Gastrocnemius medialis (tissue), 4 donors: Measurements from ENCODE around the gene TGM5. TPM values are rescaled to one million over a fixed set of nuclear protein-coding genes. Genes with fewer than 3 reads are reported as not detected.

Experiments used
- ATAC-seq, 2 donors: fragments of 150-250 bp; one replicate each; pipeline ENCODE4 v1.9.1; 2016
- DNase-seq, 2 donors: peaks; one replicate each; pipeline ENCODE4 v3.0.0-alpha.2; 2019
- H3K27ac ChIP-seq, 4 donors: fragments of 200-600 bp; sonication (generic); 1 replicate in 1 of 4; 2 replicates in 3 of 4; pipeline ENCODE4 v1.5.1; 2016 to 2018; ENCODE audit warnings: mild to moderate bottlenecking in 2 of 4, moderate library complexity in 1 of 4
- H3K27me3 ChIP-seq, 3 donors: fragments of 200-600 bp; sonication (generic) in 2 of 3; 1 replicate in 1 of 3; 2 replicates in 2 of 3; pipeline versions ENCODE4 v1.5.1 to v1.6.0; 2016 to 2019; ENCODE audit warnings: mild to moderate bottlenecking in 1 of 3, moderate library complexity in 1 of 3
- H3K36me3 ChIP-seq, 2 donors: fragments of 200-600 bp; sonication (generic) in 1 of 2; one replicate each; pipeline ENCODE4 v1.5.1; 2017 to 2018
- H3K4me1 ChIP-seq, 2 donors: fragments of 200-600 bp; sonication (generic) in 1 of 2; one replicate each; pipeline ENCODE4 v1.5.1; 2016 to 2017; ENCODE audit warnings: mild to moderate bottlenecking in 2 of 2
- H3K4me3 ChIP-seq, 4 donors: fragments of 200-600 bp; sonication (generic) in 3 of 4; 1 replicate in 1 of 4; 2 replicates in 3 of 4; pipeline ENCODE4 v1.5.1; 2016 to 2019; ENCODE audit warnings: mild to moderate bottlenecking in 2 of 4
- H3K9me3 ChIP-seq, 3 donors: fragments of 200-600 bp; sonication (generic) in 2 of 3; 1 replicate in 1 of 3; 2 replicates in 2 of 3; pipeline ENCODE4 v1.5.1; 2016 to 2019
- POLR2A ChIP-seq, 2 donors: fragments of 450-650 bp; IDR thresholded peaks; one replicate each; pipeline ENCODE4 v1.6.1; 2017; ENCODE audit warnings: antibody characterized with exemption in 2 of 2, mild to moderate bottlenecking in 2 of 2, moderate library complexity in 2 of 2
- in situ Hi-C, 4 donors: fragments of 200-750 bp; cut with MboI; loops; one replicate each; pipeline versions ENCODE4 v1.15.0 to v1.8.0; 2017; ENCODE audit warnings: low sequenced_read_pairs in 4 of 4
- intact Hi-C: fragments of 100-400 bp; cut with DNase I; formaldehyde crosslinking; loops from one replicate; pipeline ENCODE4 v1.15.1; 2023; ENCODE audit warnings: low total_unique reads
- total RNA-seq, 4 donors: library from RNA; depleted of rRNA; stranded (reverse); fragments of >200 nt; gene quantifications; one replicate each; pipeline versions ENCODE4 v1.1.0 to v1.2.3, GENCODE V29; 2016
- TF ChIP-seq, protein P1 (sequence below), 5 experiments: fragments of 450-650 bp in 3 of 5; fragments of 200-600 bp in 2 of 5; sonication (generic) in 2 of 5; IDR thresholded peaks in 4 of 5; conservative IDR thresholded peaks in 1 of 5; 1 replicate in 4 of 5; 2 replicates in 1 of 5; pipeline ENCODE4 v1.5.1; 2016 to 2019; ENCODE audit warnings: antibody characterized with exemption in 5 of 5, mild to moderate bottlenecking in 3 of 5, moderate library complexity in 3 of 5

TGM5 gene
- total RNA-seq, 4 donors from 2014 or later, result 1.4 TPM; not detected in 3

DNA sequence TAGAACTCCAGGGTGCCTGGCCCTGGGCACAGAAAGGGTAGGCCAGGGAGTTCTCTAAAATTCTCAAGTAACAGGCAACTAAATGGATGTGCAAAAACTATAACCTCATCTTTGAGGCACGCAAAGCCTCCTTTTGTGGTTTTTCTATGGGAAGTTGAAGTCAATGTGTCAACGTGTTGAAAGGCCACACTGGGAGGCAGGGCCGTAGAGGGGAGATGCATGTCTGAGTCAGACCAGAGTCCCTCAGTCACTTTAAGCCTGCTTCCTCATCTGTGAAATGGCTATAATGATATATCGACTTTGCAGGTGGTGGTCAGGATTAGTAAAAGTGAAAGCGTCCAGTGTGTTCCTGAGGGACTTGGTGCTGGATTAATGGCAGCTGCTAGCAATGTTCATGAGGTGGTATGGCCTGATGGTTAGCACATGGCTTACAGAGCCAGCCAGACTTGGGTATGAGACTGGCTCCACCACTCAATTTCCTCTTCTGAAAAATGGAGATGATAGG lies 17.0 kb downstream of the TGM5 start:
- Histone ChIP-seq H3K4me3 (no peak overlapping the region), H3K27ac (no peak overlapping the region), H3K27me3 (no peaks in the 10 kb centered on the region), H3K9me3 (no peaks in the 10 kb centered on the region), H3K4me1 (no peaks in the 10 kb centered on the region), H3K36me3 (no peaks in the 10 kb centered on the region)
- DNase-seq, result no peak
- in situ Hi-C loops, result no loop called here
- intact Hi-C loops, result no loop called here
- no peak for ATAC-seq
- TF ChIP-seq, protein P1, sequence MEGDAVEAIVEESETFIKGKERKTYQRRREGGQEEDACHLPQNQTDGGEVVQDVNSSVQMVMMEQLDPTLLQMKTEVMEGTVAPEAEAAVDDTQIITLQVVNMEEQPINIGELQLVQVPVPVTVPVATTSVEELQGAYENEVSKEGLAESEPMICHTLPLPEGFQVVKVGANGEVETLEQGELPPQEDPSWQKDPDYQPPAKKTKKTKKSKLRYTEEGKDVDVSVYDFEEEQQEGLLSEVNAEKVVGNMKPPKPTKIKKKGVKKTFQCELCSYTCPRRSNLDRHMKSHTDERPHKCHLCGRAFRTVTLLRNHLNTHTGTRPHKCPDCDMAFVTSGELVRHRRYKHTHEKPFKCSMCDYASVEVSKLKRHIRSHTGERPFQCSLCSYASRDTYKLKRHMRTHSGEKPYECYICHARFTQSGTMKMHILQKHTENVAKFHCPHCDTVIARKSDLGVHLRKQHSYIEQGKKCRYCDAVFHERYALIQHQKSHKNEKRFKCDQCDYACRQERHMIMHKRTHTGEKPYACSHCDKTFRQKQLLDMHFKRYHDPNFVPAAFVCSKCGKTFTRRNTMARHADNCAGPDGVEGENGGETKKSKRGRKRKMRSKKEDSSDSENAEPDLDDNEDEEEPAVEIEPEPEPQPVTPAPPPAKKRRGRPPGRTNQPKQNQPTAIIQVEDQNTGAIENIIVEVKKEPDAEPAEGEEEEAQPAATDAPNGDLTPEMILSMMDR (IDR thresholded peaks at IDR 0.05 in 4 of 5, conservative IDR thresholded peaks at IDR 0.05 in 1 of 5), result no peak
- TF ChIP-seq POLR2A (IDR thresholded peaks at IDR 0.05), result no peak

DNA sequence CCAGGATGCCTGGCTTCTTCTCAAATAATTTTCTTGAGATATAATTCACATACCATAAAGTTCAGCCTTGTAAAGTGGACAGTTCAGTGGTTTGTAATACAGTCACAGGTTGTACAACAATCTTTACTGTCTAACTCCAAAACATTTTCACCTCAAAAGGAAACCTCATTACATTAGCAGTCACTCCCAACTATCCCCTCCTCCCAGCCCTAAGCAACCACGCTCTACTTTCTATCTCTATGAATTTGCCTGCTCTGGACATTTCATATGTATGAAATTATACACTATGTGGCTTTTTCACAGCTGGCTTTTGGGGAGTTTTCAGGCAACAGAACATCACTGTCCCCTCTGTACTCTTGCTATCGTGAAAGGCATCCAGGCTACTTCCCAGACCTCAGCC lies 17.5 kb downstream of the TGM5 start:
- no peaks in the 10 kb centered on the region for H3K27me3 ChIP-seq
- in situ Hi-C loops, result no loop called here
- H3K27ac ChIP-seq, result no peak overlapping the region
- H3K9me3 ChIP-seq, result no peaks in the 10 kb centered on the region
- no peak for ATAC-seq
- TF ChIP-seq POLR2A (IDR thresholded peaks at IDR 0.05), result no peak
- TF ChIP-seq, protein P1 (IDR thresholded peaks at IDR 0.05 in 4 of 5, conservative IDR thresholded peaks at IDR 0.05 in 1 of 5), result no peak
- no peaks in the 10 kb centered on the region for H3K4me1 ChIP-seq
- no peak for DNase-seq
- H3K4me3 ChIP-seq, result no peak overlapping the region
- H3K36me3 ChIP-seq, result no peaks in the 10 kb centered on the region
- intact Hi-C loops, result no loop called here

DNA sequence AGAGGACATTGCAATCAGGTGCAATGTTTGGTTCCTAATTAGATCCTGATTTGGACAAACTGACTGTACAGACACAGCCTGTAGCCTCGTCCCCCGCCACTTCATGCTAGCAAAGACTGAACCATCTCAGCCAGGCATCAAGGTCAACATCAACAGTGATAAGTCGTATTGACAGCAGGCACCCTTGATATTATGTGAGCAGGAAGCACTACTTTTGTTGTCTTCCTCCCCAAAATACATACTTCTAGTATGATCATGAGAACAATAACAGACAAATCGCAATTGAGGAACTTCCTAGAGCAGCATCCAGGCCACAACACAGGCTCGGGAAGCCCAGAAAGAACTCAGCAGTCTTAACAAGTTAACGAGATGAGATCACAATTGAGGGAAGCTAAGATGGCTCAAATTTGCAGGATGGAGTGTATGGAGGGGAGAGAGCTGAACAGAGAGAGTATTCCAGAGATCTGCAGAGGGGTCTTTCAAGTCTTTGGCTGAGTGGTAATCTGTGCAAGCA lies 20.4 kb downstream of the TGM5 start:
- Histone ChIP-seq H3K9me3 (no peaks in the 10 kb centered on the region), H3K36me3 (no peaks in the 10 kb centered on the region), H3K27me3 (no peaks in the 10 kb centered on the region), H3K27ac (no peak overlapping the region), H3K4me3 (no peak overlapping the region), H3K4me1 (peaks cover 0 to 2% of the 10 kb centered on the region in 2 donors)
- intact Hi-C loops (no loop called here), in situ Hi-C loops (no loop called here)
- ATAC-seq (no peak), DNase-seq (no peak)
- TF ChIP-seq, protein P1 (IDR thresholded peaks at IDR 0.05 in 4 of 5, conservative IDR thresholded peaks at IDR 0.05 in 1 of 5), result no peak
- no peak for TF ChIP-seq POLR2A (IDR thresholded peaks at IDR 0.05)

DNA sequence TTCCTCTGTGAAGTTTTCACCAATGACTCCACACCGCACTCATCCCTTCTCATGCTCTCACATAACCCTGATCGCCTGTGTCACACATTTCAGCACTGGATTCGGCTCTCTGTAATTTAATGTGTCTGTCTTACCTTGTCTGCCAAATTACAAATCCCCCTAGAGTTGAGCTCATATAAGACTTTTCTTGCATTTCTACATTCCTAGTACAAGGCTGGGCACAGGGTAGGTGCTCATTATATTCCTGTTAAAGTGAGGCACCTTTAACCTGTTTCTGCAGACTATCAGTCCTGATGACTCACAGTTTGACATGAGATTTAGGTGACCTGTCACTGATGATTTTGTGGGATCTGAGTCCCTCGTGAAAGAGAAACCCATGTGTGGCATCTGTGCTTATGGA lies 22.6 kb downstream of the TGM5 start:
- Histone ChIP-seq H3K27me3 (no peaks in the 10 kb centered on the region), H3K9me3 (no peaks in the 10 kb centered on the region), H3K36me3 (no peaks in the 10 kb centered on the region), H3K4me3 (no peak overlapping the region), H3K4me1 (peaks cover under 1 to 19% of the 10 kb centered on the region in 2 donors), H3K27ac (no peak overlapping the region)
- no peak for TF ChIP-seq POLR2A (IDR thresholded peaks at IDR 0.05)
- TF ChIP-seq, protein P1 (IDR thresholded peaks at IDR 0.05 in 4 of 5, conservative IDR thresholded peaks at IDR 0.05 in 1 of 5), result no peak
- intact Hi-C loops (no loop called here), in situ Hi-C loops (no loop called here)
- DNase-seq, result no peak
- no peak for ATAC-seq
